Kidney epithelial cell (primary cell): Measurements from ENCODE around the gene LTO1. TPM values are rescaled to one million over a fixed set of nuclear protein-coding genes. Genes with fewer than 3 reads are reported as not detected.

Source experiments
- DNase-seq: peaks from one replicate; pipeline ENCODE4 v3.0.0-alpha.2; 2010; ENCODE audit warnings: low read depth
- H3K27me3 ChIP-seq: 2 replicates; pipeline ENCODE4 v1.6.0; 2011; ENCODE audit warnings: low read length; ENCODE audit not compliant: control insufficient read depth, insufficient read depth
- H3K36me3 ChIP-seq: 2 replicates; pipeline ENCODE4 v1.5.1; 2011; ENCODE audit warnings: low read length; ENCODE audit not compliant: control insufficient read depth, insufficient read depth
- H3K4me3 ChIP-seq: 2 replicates; pipeline ENCODE4 v1.5.1; 2011; ENCODE audit warnings: low read depth, mild to moderate bottlenecking, control low read depth, low read length
- total RNA-seq: library from RNA; depleted of rRNA; stranded (reverse); fragments of >200 nt; gene quantifications from 2 replicates; pipeline ENCODE4 v1.2.3, GENCODE V29; 2015
- TF ChIP-seq, protein P1 (sequence below): IDR thresholded peaks from 2 replicates; pipeline ENCODE4 v1.5.1; 2011; ENCODE audit warnings: mild to moderate bottlenecking, moderate library complexity, low read length, control low read depth, inconsistent platforms; ENCODE audit not compliant: insufficient read depth, poor library complexity, severe bottlenecking

The LTO1 gene
- total RNA-seq, 1 donor from 2014 or later: 18.6 TPM

GRCh38 chr11:69652999-69653398 lies 22.2 kb downstream of the LTO1 start:
- Histone ChIP-seq H3K36me3 (peaks cover 1% of the 10 kb centered on the region), H3K4me3 (no peak overlapping the region), H3K27me3 (no peaks in the 10 kb centered on the region)
- no peak for DNase-seq
- TF ChIP-seq, protein P1, sequence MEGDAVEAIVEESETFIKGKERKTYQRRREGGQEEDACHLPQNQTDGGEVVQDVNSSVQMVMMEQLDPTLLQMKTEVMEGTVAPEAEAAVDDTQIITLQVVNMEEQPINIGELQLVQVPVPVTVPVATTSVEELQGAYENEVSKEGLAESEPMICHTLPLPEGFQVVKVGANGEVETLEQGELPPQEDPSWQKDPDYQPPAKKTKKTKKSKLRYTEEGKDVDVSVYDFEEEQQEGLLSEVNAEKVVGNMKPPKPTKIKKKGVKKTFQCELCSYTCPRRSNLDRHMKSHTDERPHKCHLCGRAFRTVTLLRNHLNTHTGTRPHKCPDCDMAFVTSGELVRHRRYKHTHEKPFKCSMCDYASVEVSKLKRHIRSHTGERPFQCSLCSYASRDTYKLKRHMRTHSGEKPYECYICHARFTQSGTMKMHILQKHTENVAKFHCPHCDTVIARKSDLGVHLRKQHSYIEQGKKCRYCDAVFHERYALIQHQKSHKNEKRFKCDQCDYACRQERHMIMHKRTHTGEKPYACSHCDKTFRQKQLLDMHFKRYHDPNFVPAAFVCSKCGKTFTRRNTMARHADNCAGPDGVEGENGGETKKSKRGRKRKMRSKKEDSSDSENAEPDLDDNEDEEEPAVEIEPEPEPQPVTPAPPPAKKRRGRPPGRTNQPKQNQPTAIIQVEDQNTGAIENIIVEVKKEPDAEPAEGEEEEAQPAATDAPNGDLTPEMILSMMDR: no peak

DNA sequence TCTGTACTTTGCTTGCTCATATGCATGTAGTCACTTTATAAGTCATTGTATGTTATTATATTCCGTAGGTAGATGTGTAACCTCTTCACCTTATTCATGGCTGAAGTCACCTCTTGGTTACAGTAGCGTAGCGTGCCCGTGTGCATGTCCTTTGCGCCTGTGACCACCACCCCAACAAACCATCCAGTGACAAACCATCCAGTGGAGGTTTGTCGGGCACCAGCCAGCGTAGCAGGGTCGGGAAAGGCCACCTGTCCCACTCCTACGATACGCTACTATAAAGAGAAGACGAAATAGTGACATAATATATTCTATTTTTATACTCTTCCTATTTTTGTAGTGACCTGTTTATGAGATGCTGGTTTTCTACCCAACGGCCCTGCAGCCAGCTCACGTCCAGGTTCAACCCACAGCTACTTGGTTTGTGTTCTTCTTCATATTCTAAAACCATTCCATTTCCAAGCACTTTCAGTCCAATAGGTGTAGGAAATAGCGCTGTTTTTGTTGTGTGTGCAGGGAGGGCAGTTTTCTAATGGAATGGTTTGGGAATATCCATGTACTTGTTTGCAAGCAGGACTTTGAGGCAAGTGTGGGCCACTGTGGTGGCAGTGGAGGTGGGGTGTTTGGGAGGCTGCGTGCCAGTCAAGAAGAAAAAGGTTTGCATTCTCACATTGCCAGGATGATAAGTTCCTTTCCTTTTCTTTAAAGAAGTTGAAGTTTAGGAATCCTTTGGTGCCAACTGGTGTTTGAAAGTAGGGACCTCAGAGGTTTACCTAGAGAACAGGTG lies 23.1 kb downstream of the LTO1 start:
- H3K36me3 ChIP-seq: peaks cover 1% of the 10 kb centered on the region
- TF ChIP-seq, protein P1: no peak
- H3K4me3 ChIP-seq: no peak overlapping the region
- H3K27me3 ChIP-seq: no peaks in the 10 kb centered on the region
- DNase-seq: no peak

DNA sequence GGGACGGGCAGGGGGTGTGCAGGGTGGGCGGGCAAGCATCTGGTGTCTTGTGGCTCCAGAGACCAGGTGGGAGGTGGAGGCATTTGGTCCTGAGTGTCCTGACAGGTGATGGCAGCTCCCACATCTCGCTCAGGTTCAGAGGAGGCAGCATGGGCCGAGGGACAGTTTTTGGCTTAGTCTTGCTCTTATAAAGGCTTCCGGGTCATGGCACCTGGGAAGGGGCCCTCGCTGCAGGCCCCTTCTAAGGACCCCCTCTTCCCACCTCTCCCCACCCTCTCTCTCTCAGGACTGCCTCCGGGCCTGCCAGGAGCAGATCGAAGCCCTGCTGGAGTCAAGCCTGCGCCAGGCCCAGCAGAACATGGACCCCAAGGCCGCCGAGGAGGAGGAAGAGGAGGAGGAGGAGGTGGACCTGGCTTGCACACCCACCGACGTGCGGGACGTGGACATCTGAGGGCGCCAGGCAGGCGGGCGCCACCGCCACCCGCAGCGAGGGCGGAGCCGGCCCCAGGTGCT lies 24.3 kb downstream of the LTO1 start:
- Histone ChIP-seq H3K4me3 (no peak overlapping the region), H3K27me3 (no peaks in the 10 kb centered on the region), H3K36me3 (peaks cover 1% of the 10 kb centered on the region)
- DNase-seq: no peak
- TF ChIP-seq, protein P1: no peak

GRCh38 chr11:69650081-69650831 lies 24.9 kb downstream of the LTO1 start:
- no peak for DNase-seq
- TF ChIP-seq, protein P1: no peak
- H3K4me3 ChIP-seq: no peak overlapping the region
- H3K27me3 ChIP-seq: no peaks in the 10 kb centered on the region
- H3K36me3 ChIP-seq: peaks cover 1% of the 10 kb centered on the region

- Histone ChIP-seq H3K27me3 (no peaks in the 10 kb centered on the region), H3K36me3 (peaks cover 3% of the 10 kb centered on the region), H3K4me3 (no peak overlapping the region)
- DNase-seq: no peak
- TF ChIP-seq, protein P1: no peak
Measured at GRCh38 chr11:69649576-69649900, 25.6 kb downstream of the LTO1 start.
